GM12874 (cell line): ENCODE measurements around the gene ENTPD2.

Experiments
- TF ChIP-seq, protein P1 (sequence below): IDR thresholded peaks from 2 replicates; pipeline ENCODE4 v1.5.1; 2011; ENCODE audit warnings: low read depth, mild to moderate bottlenecking, control low read depth, low read length, moderate library complexity; ENCODE audit not compliant: insufficient read depth

Gene ENTPD2

GRCh38 chr9:137042751-137043727 lies 10.8 kb downstream of the ENTPD2 start:
- TF ChIP-seq, protein P1, sequence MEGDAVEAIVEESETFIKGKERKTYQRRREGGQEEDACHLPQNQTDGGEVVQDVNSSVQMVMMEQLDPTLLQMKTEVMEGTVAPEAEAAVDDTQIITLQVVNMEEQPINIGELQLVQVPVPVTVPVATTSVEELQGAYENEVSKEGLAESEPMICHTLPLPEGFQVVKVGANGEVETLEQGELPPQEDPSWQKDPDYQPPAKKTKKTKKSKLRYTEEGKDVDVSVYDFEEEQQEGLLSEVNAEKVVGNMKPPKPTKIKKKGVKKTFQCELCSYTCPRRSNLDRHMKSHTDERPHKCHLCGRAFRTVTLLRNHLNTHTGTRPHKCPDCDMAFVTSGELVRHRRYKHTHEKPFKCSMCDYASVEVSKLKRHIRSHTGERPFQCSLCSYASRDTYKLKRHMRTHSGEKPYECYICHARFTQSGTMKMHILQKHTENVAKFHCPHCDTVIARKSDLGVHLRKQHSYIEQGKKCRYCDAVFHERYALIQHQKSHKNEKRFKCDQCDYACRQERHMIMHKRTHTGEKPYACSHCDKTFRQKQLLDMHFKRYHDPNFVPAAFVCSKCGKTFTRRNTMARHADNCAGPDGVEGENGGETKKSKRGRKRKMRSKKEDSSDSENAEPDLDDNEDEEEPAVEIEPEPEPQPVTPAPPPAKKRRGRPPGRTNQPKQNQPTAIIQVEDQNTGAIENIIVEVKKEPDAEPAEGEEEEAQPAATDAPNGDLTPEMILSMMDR = no peak

- TF ChIP-seq, protein P1 = no peak
Observed at GRCh38 chr9:137041124-137041523, 12.7 kb downstream of the ENTPD2 start.

GRCh38 chr9:137040568-137040967 lies 13.3 kb downstream of the ENTPD2 start:
- TF ChIP-seq, protein P1 = no peak

GRCh38 chr9:137039611-137040366 lies 14.1 kb downstream of the ENTPD2 start:
- TF ChIP-seq, protein P1 = no peak

GRCh38 chr9:137038916-137039315 lies 14.9 kb downstream of the ENTPD2 start:
- TF ChIP-seq, protein P1 = no peak

- TF ChIP-seq, protein P1 = no peak
Observed at GRCh38 chr9:137037483-137037882, 16.4 kb downstream of the ENTPD2 start.

- TF ChIP-seq, protein P1 = no peak
Observed at GRCh38 chr9:137037035-137037434, 16.8 kb downstream of the ENTPD2 start.
